ENCODE measurements around the gene PHYHIPL.
A peak's percentile ranks its signal among the peaks of the same experiment; 100 is the strongest.

PHYHIPL gene

GRCh38 chr10:59176241-59177030 lies at the start of gene PHYHIPL:
PHYHIPL (plus strand) TSS chr10:59176643; CDS start chr10:59176854, 211 bp downstream.
- peak; percentile 95 for DNase-seq (ENCODE audit: low spot score)

- no peak for DNase-seq (ENCODE audit: low spot score)
Observed at GRCh38 chr10:59126991-59127390, 49.5 kb upstream of the PHYHIPL start.

- no peak for DNase-seq (ENCODE audit: low spot score)
Observed at GRCh38 chr10:59127991-59128390, 48.5 kb upstream of the PHYHIPL start.

GRCh38 chr10:59129867-59130266 lies 46.6 kb upstream of the PHYHIPL start:
- DNase-seq (ENCODE audit: low spot score) = no peak

GRCh38 chr10:59131666-59132065 lies 44.8 kb upstream of the PHYHIPL start:
- no peak for DNase-seq (ENCODE audit: low spot score)

- no peak for DNase-seq (ENCODE audit: low spot score)
Observed at GRCh38 chr10:59133841-59134593, 42.4 kb upstream of the PHYHIPL start.

GRCh38 chr10:59134785-59135184 lies 41.7 kb upstream of the PHYHIPL start:
- no peak for DNase-seq (ENCODE audit: low spot score)

GRCh38 chr10:59135275-59135674 lies 41.2 kb upstream of the PHYHIPL start:
- no peak for DNase-seq (ENCODE audit: low spot score)

GRCh38 chr10:59138052-59138451 lies 38.4 kb upstream of the PHYHIPL start:
- DNase-seq (ENCODE audit: low spot score) = no peak

GRCh38 chr10:59143544-59143943 lies 32.9 kb upstream of the PHYHIPL start:
- no peak for DNase-seq (ENCODE audit: low spot score)

- no peak for DNase-seq (ENCODE audit: low spot score)
Observed at GRCh38 chr10:59148701-59149100, 27.7 kb upstream of the PHYHIPL start.

GRCh38 chr10:59155556-59155955 lies 20.9 kb upstream of the PHYHIPL start:
- DNase-seq (ENCODE audit: low spot score) = no peak

GRCh38 chr10:59167512-59167911 lies 8.9 kb upstream of the PHYHIPL start:
- no peak for DNase-seq (ENCODE audit: low spot score)

GRCh38 chr10:59172567-59172966 lies 3.9 kb upstream of the PHYHIPL start:
- DNase-seq (ENCODE audit: low spot score) = no peak

GRCh38 chr10:59173414-59173813 lies 3.0 kb upstream of the PHYHIPL start:
- no peak for DNase-seq (ENCODE audit: low spot score)

- peak; percentile 76 for DNase-seq (ENCODE audit: low spot score)
Observed at GRCh38 chr10:59175538-59176240, 754 bp upstream of the PHYHIPL start.

- peak; percentile 75 for DNase-seq (ENCODE audit: low spot score)
Observed at GRCh38 chr10:59177031-59177797, 771 bp downstream of the PHYHIPL start.

GRCh38 chr10:59177836-59178235 lies 1.4 kb downstream of the PHYHIPL start:
- DNase-seq (ENCODE audit: low spot score) = no peak

GRCh38 chr10:59179068-59179467 lies 2.6 kb downstream of the PHYHIPL start:
- DNase-seq (ENCODE audit: low spot score) = no peak

GRCh38 chr10:59180689-59181270 lies 4.3 kb downstream of the PHYHIPL start:
- no peak for DNase-seq (ENCODE audit: low spot score)

GRCh38 chr10:59181668-59182067 lies 5.2 kb downstream of the PHYHIPL start:
- peak; percentile 70 for DNase-seq (ENCODE audit: low spot score)

- no peak for DNase-seq (ENCODE audit: low spot score)
Observed at GRCh38 chr10:59190332-59190731, 13.9 kb downstream of the PHYHIPL start.

Data from D341Med (cell line).